Right renal cortex interstitium (tissue), 3 donors: ENCODE data around the gene FAM221A. TPM values are rescaled to one million over a fixed set of nuclear protein-coding genes. Genes with fewer than 3 reads are reported as not detected.

ENCODE experiments used
- polyA plus RNA-seq, 3 donors: library from polyadenylated mRNA; unstranded; fragments of 120-200 nt; gene quantifications; one replicate each; pipeline ENCODE4 v1.2.1, GENCODE V29; 2013; ENCODE audit not compliant: insufficient read length in 3 of 3

FAM221A gene
- polyA plus RNA-seq, 3 donors, result 12.8 to 17.7 (median 17.0) TPM

Other genes with a start within 250 kb of the FAM221A start
- gene IGF2BP3, start 209.7 kb upstream of the FAM221A start, polyA plus RNA-seq, result 10 to 100 TPM; 57.9 to 64.6 (median 64.2) TPM
- 100 to 1,000 TPM; 167 to 199 (median 171) TPM for gene TRA2A, start 148.2 kb upstream of the FAM221A start, polyA plus RNA-seq
- gene CCDC126, start 82.8 kb upstream of the FAM221A start, polyA plus RNA-seq, result 10 to 100 TPM; 19.2 to 21.1 (median 19.6) TPM
- gene STK31, start 30.0 kb downstream of the FAM221A start, polyA plus RNA-seq, result 1 to 10 TPM in 1 of 3 donors, under 1 TPM in 2; 0.69 to 1.4 (median 0.90) TPM